ENCODE measurements around the gene SLC1A2. TPM values are rescaled to one million over a fixed set of nuclear protein-coding genes. Genes with fewer than 3 reads are reported as not detected.

Gene SLC1A2
- total RNA-seq, 2 experiments from 2014 or later = not detected

DNA sequence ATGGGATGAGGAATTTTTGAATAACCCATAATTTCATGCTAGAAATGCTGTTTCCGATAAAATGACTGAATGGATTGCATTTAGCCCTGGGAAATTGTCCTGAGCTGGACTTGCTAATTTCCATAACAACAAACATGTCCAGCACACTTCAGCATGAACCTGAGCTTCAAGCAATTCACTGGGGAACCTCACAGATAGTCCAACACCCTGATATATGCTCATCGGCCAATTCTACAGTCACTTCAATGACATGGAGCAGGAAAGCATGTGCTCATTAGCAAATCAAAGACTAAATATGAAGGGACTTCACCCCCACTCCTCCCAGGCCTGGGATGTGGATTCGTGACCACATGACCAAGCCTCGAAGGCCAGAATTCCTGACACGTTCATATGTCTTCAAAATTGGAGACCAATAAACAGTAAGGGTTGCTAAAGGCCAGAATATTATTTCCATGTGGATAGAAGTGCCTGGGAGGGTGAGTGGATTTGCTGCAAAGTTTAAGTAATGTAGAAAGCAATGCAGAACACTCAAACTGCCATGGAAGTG is 131.9 kb downstream of the SLC1A2 start:
- CTCF ChIA-PET (ENCODE audit: unreplicated experiment) = no interaction called here
- no peaks in the 10 kb centered on the region for H3K9me3 ChIP-seq (ENCODE audit: low read length)
- no peaks in the 10 kb centered on the region for H3K79me2 ChIP-seq (ENCODE audit: insufficient read depth, low read depth, low read length)
- TF ChIP-seq, protein P1, sequence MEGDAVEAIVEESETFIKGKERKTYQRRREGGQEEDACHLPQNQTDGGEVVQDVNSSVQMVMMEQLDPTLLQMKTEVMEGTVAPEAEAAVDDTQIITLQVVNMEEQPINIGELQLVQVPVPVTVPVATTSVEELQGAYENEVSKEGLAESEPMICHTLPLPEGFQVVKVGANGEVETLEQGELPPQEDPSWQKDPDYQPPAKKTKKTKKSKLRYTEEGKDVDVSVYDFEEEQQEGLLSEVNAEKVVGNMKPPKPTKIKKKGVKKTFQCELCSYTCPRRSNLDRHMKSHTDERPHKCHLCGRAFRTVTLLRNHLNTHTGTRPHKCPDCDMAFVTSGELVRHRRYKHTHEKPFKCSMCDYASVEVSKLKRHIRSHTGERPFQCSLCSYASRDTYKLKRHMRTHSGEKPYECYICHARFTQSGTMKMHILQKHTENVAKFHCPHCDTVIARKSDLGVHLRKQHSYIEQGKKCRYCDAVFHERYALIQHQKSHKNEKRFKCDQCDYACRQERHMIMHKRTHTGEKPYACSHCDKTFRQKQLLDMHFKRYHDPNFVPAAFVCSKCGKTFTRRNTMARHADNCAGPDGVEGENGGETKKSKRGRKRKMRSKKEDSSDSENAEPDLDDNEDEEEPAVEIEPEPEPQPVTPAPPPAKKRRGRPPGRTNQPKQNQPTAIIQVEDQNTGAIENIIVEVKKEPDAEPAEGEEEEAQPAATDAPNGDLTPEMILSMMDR (conservative IDR thresholded peaks at IDR 0.05; ENCODE audit: low read length) = no peak
- TF ChIP-seq EZH2phosphoT487 (IDR thresholded peaks at IDR 0.05; ENCODE audit: borderline replicate concordance, low read depth, low read length) = no peak
- H3K4me3 ChIP-seq (ENCODE audit: low read depth, low read length, poor library complexity, severe bottlenecking) = no peak overlapping the region
- POLR2A ChIA-PET = no interaction called here
- BruUV-seq (replicated peaks) = no TSS peak
- DNase-seq (ENCODE audit: low spot score) = no peak
- H4K20me1 ChIP-seq (ENCODE audit: insufficient read depth, low read length) = no peaks in the 10 kb centered on the region
- no peaks in the 10 kb centered on the region for H3K4me1 ChIP-seq (ENCODE audit: insufficient read depth, low read length, poor library complexity, severe bottlenecking)
- H3K36me3 ChIP-seq (ENCODE audit: insufficient read depth, low read length) = no peaks in the 10 kb centered on the region
- H3K27ac ChIP-seq (ENCODE audit: low read depth, low read length, poor library complexity, severe bottlenecking) = no peak overlapping the region
- no peaks in the 10 kb centered on the region for H3K9me2 ChIP-seq (ENCODE audit: insufficient read depth, low read length)
- intact Hi-C loops (cut with micrococcal nuclease; ENCODE audit: unreplicated experiment) = no loop called here
- H3K4me2 ChIP-seq (ENCODE audit: low read length) = no peak overlapping the region
- H2AFZ ChIP-seq (ENCODE audit: low read length) = no peak overlapping the region

DNA sequence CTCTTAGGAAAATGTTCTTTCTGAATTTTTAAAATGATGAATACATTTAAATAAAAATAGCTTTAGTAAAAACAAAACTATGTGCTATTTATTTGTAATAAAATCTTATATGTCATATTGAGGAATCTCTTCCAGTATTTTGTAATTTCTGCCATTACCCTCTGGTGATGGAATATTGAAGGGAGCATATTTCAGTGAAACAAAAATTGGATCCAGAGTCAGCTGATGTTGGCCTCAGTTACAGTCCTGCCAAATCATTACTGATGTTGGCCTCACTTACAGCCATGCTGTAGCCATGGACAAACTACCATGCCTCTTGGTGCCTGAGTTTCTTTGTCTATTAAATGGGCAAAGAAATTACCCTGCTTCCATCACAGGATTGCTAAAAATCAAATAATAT is 133.2 kb downstream of the SLC1A2 start:
- DNase-seq (ENCODE audit: low spot score) = no peak
- no peaks in the 10 kb centered on the region for H3K36me3 ChIP-seq (ENCODE audit: insufficient read depth, low read length)
- H3K9me2 ChIP-seq (ENCODE audit: insufficient read depth, low read length) = no peaks in the 10 kb centered on the region
- H2AFZ ChIP-seq (ENCODE audit: low read length) = no peak overlapping the region
- BruUV-seq (replicated peaks) = no TSS peak
- no peaks in the 10 kb centered on the region for H3K9me3 ChIP-seq (ENCODE audit: low read length)
- no peak overlapping the region for H3K4me2 ChIP-seq (ENCODE audit: low read length)
- H3K4me1 ChIP-seq (ENCODE audit: insufficient read depth, low read length, poor library complexity, severe bottlenecking) = no peaks in the 10 kb centered on the region
- CTCF ChIA-PET (ENCODE audit: unreplicated experiment) = no interaction called here
- TF ChIP-seq, protein P1 (conservative IDR thresholded peaks at IDR 0.05; ENCODE audit: low read length) = no peak
- TF ChIP-seq EZH2phosphoT487 (IDR thresholded peaks at IDR 0.05; ENCODE audit: borderline replicate concordance, low read depth, low read length) = no peak
- intact Hi-C loops (cut with micrococcal nuclease; ENCODE audit: unreplicated experiment) = no loop called here
- no peaks in the 10 kb centered on the region for H4K20me1 ChIP-seq (ENCODE audit: insufficient read depth, low read length)
- H3K27ac ChIP-seq (ENCODE audit: low read depth, low read length, poor library complexity, severe bottlenecking) = no peak overlapping the region
- no peaks in the 10 kb centered on the region for H3K79me2 ChIP-seq (ENCODE audit: insufficient read depth, low read depth, low read length)
- POLR2A ChIA-PET = interaction anchor here (1.1 kb wide), 1 partner anchor 10 kb away, joined by 4 read pairs; no protein-coding TSS in a partner anchor
- no peak overlapping the region for H3K4me3 ChIP-seq (ENCODE audit: low read depth, low read length, poor library complexity, severe bottlenecking)

DNA sequence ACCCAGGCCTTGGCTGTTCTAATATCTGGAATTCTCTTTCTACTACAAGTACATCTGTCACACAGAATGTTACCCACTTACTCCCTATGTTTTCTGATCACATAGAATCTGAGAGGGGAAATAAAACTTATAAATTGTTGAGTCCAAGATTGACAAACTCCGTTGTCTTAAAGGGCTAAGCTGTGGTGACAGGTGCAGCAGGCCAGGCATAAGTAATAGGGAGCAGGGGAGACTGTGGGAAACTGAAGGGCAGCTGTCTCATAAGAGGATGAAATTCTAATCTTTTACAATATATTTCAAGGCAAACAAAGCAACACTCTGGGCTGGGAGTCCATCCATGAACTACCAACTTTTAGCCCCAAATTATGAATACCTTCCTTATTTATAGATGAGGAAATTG is 133.9 kb downstream of the SLC1A2 start:
- H3K9me2 ChIP-seq (ENCODE audit: insufficient read depth, low read length) = no peaks in the 10 kb centered on the region
- TF ChIP-seq, protein P1 (conservative IDR thresholded peaks at IDR 0.05; ENCODE audit: low read length) = no peak
- TF ChIP-seq EZH2phosphoT487 (IDR thresholded peaks at IDR 0.05; ENCODE audit: borderline replicate concordance, low read depth, low read length) = no peak
- H3K79me2 ChIP-seq (ENCODE audit: insufficient read depth, low read depth, low read length) = no peaks in the 10 kb centered on the region
- no peak overlapping the region for H2AFZ ChIP-seq (ENCODE audit: low read length)
- no peaks in the 10 kb centered on the region for H3K4me1 ChIP-seq (ENCODE audit: insufficient read depth, low read length, poor library complexity, severe bottlenecking)
- intact Hi-C loops (cut with micrococcal nuclease; ENCODE audit: unreplicated experiment) = no loop called here
- ChIA-PET POLR2A (interaction anchor here (1.1 kb wide), 1 partner anchor 11 kb away, joined by 4 read pairs; no protein-coding TSS in a partner anchor), CTCF (ENCODE audit: unreplicated experiment) (no interaction called here)
- no peaks in the 10 kb centered on the region for H3K9me3 ChIP-seq (ENCODE audit: low read length)
- no peaks in the 10 kb centered on the region for H4K20me1 ChIP-seq (ENCODE audit: insufficient read depth, low read length)
- no peak overlapping the region for H3K27ac ChIP-seq (ENCODE audit: low read depth, low read length, poor library complexity, severe bottlenecking)
- H3K36me3 ChIP-seq (ENCODE audit: insufficient read depth, low read length) = no peaks in the 10 kb centered on the region
- no peak for DNase-seq (ENCODE audit: low spot score)
- no peak overlapping the region for H3K4me3 ChIP-seq (ENCODE audit: low read depth, low read length, poor library complexity, severe bottlenecking)
- no TSS peak for BruUV-seq (replicated peaks)
- no peak overlapping the region for H3K4me2 ChIP-seq (ENCODE audit: low read length)
